Stimulated activated CD8-positive, alpha-beta memory T cell treated with anti-CD3 and anti-CD28 coated beads, Interleukin-7, amount 100 ng/mL, for 48 hours (primary cell): ENCODE data around the gene SCRN3.
"Not testable (repeated sequence)": the region's sequence is repeated elsewhere in the genome, so short reads cannot be mapped to it uniquely, and the experiment has no call there.

Experiments used
- DNase-seq, 2 donors: peaks; one replicate each; pipeline ENCODE4 v3.0.0-alpha.2; 2020; ENCODE audit warnings: low read depth in 1 of 2; ENCODE audit errors: extremely low read depth in 1 of 2

Gene SCRN3

DNA sequence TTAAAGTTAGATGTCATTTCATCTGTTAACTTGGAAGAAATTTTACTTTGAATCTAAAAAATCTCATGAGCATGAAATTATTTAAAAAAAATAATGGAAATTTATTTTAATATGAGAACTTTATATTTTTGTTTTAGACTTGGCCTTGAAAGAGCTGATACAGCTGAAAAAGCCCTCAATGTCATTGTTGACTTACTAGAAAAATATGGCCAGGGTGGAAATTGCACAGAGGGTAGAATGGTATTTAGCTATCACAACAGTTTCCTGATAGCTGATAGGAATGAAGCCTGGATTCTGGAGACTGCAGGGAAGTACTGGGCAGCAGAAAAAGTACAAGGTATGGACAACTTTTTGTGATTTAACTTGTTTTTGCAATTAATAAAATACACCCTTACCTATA lies 5.3 kb downstream of the SCRN3 start:
- no peak for DNase-seq

DNA sequence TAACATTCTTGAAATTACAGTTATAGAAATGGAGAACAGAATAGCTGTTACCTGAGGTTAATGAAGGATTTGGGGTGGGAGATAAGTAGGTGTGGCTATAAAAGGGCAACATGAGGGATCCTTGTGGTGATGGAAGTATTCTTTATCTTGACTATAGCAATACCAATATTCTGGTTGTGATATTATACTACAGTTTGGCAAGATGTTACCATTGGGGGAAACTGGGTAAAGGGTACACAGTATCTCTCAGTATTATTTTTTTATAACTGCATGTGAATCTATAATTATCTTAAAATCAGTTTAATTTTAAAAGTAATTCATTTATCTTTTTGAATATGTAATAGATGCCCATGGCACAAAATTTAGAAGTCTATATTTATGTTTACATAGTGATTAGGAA lies 8.1 kb downstream of the SCRN3 start:
- DNase-seq, result no peak

DNA sequence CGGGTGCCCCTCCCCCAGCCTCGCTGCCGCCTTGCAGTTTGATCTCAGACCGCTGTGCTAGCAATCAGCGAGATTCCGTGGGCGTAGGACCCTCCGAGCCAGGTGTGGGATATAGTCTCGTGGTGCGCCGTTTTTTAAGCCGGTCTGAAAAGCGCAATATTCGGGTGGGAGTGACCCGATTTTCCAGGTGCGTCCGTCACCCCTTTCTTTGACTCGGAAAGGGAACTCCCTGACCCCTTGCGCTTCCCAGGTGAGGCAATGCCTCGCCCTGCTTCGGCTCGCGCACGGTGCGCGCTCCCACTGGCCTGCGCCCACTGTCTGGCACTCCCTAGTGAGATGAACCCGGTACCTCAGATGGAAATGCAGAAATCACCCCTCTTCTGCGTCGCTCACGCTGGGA lies 14.5 kb downstream of the SCRN3 start:
- not testable (repeated sequence) for DNase-seq

GRCh38 chr2:174412256-174412655 lies 16.7 kb downstream of the SCRN3 start:
- no peak for DNase-seq

DNA sequence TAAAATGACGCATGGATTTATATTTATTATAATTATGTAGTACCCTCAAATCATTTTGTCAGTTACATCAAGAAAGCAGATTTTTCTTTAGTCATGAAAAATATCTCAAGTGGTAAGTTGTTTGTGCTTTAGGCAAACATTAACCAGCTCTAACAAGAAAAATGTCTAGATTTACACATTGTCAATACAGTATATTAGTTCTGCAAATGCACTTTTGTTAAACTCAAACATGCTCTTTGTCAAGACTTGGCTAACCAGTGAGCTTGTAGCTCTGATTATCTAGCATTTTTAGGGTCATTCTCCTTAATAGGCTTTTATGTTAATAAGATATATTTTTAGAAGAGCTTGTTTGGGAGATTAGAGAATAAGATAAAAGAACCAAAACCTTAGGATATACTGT lies 32.7 kb downstream of the SCRN3 start:
- no peak for DNase-seq

GRCh38 chr2:174430066-174430465 lies 34.5 kb downstream of the SCRN3 start:
- DNase-seq, result no peak

GRCh38 chr2:174431902-174432301 lies 36.4 kb downstream of the SCRN3 start:
- DNase-seq, result no peak

GRCh38 chr2:174436351-174436750 lies 40.8 kb downstream of the SCRN3 start:
- no peak for DNase-seq

GRCh38 chr2:174438146-174438886 lies 42.8 kb downstream of the SCRN3 start:
- no peak for DNase-seq

DNA sequence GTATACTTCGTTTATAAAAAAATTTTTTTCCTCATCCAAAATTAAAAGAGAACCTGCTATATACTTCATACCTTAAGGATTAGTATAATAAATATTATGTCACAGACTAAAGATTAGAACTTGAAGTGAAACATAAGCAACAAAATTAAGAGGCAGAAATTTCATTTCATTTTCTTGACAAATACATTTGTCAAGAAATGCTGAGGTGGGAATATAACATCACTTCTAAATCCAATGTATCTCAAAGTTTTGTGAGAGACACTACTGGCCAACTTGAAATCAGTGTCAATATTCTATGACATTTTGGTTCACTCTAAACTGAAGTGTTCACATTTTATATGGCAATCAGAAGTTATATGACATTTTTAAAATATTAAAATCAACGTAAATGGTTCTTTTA lies 43.8 kb downstream of the SCRN3 start:
- DNase-seq, result no peak

- DNase-seq, result no peak
These were observed 44.4 kb downstream of the SCRN3 start for GRCh38 chr2:174439950-174440349.

GRCh38 chr2:174442546-174443510 lies 47.3 kb downstream of the SCRN3 start:
- no peak for DNase-seq

DNA sequence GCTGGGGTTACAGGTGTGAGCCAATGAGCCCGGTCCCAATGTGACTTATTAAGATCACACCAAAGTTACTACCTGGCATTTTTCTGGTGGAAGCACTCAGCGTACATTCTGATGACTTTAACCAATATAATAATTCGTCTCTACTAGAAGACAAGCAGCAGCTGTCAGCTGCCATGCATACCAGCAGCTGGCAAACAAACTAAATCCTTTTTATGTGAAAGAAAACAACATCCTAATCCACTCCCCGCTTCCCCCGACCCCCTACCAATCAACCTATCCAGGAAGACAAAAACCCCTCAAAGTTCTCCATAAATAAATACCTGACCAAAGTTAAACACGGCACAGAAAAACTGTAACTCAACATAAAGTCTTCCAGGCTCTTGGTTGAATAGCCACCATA lies 49.2 kb downstream of the SCRN3 start:
- no peak for DNase-seq

DNA sequence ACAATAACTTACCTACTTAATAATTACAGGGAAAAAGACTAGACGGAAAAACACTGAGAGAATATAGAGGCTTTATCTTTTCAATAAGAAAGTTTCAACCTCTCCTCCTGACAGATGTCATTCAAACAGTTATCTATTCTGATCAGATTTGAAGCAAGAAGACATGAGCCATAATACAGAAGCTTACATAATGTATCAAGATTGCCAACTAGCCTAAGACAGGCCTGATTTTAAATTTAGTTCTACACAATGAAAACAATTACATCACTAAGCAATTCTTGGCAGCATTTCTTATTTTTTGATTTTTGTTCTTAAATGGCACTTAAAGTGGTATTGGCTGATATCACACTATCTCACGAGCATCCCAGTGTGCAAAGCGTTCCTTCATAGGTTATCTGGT lies 49.7 kb downstream of the SCRN3 start:
- DNase-seq, result no peak

GRCh38 chr2:174446531-174446930 lies 51.0 kb downstream of the SCRN3 start:
- no peak for DNase-seq

GRCh38 chr2:174449033-174449432 lies 53.5 kb downstream of the SCRN3 start:
- no peak for DNase-seq

DNA sequence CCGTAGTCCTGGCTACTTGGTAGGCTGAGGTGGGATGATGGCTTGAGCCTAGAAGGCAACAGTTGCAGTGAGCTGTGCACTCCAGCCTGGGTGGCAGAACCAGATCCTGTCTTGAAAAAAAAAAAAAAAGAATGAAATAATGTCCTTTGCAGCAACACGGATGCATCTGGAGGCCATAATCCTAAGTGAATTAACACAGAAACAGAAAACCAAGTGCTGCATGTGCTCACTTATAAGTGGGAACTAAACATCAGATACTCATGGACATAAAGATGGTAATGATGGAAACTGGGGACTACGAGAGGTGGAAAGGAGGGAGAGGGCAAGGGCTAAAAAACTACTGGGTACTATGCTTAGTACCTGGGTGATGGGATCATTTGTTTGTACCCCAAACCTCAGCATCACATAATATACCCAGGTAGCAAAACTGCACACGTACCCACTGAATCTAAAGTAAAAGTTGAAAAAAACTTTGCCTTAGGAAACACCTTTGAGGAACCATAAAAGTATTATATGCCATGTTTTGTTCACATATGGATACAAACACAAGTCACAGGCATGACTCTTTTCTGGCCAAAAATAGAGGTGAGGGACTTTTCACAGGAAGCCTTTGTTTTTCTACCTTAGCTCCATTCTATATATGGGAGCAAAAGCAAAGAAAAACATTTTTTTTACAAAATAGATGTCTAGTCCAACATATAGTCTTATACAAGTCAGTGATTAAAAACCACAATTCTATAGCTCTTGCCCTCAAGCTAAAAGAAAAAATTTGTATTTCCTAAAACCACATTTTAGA lies 54.7 kb downstream of the SCRN3 start:
- no peak for DNase-seq

GRCh38 chr2:174454566-174454965 lies 59.0 kb downstream of the SCRN3 start:
- no peak for DNase-seq

- no peak for DNase-seq
These were observed 65.7 kb downstream of the SCRN3 start for GRCh38 chr2:174461221-174461620.

- no peak for DNase-seq
These were observed 69.8 kb downstream of the SCRN3 start for GRCh38 chr2:174465327-174465726.

GRCh38 chr2:174473796-174474195 lies 78.3 kb downstream of the SCRN3 start:
- DNase-seq, result no peak
